GM23338 (cell line): Measurements from ENCODE around the gene ESRP2. TPM values are rescaled to one million over a fixed set of nuclear protein-coding genes. Genes with fewer than 3 reads are reported as not detected.

Source experiments
- ATAC-seq: fragments of 200-7000 bp; cut with Tn5 transposase; 3 replicates; pipeline ENCODE4 v1.9.1; 2020
- DNase-seq: peaks from one replicate; pipeline ENCODE4 v3.0.0-alpha.2; 2015; ENCODE audit warnings: low spot score
- H2AFZ ChIP-seq: fragments of 200-600 bp; sonication (generic); 2 replicates; pipeline ENCODE4 v1.8.0; 2016; ENCODE audit warnings: antibody characterized with exemption, mild to moderate bottlenecking, moderate library complexity
- H3F3A ChIP-seq: fragments of 200-600 bp; sonication (generic); replicated peaks from 2 replicates; pipeline ENCODE4 v1.8.0; 2017; ENCODE audit warnings: antibody characterized with exemption, mixed run types, low read depth
- H3K27ac ChIP-seq: fragments of 200-600 bp; sonication (generic); 2 replicates; pipeline ENCODE4 v1.6.1; 2016; ENCODE audit warnings: low read depth
- H3K27me3 ChIP-seq: fragments of 200-600 bp; sonication (generic); 2 replicates; pipeline ENCODE4 v1.8.0; 2016; ENCODE audit warnings: mild to moderate bottlenecking, mixed run types, moderate library complexity; ENCODE audit not compliant: insufficient read depth
- H3K36me3 ChIP-seq: fragments of 200-600 bp; sonication (generic); 2 replicates; pipeline ENCODE4 v1.8.0; 2016; ENCODE audit warnings: mild to moderate bottlenecking; ENCODE audit not compliant: insufficient read depth
- H3K4me1 ChIP-seq: fragments of 200-600 bp; sonication (generic); 2 replicates; pipeline ENCODE4 v1.8.0; 2016; ENCODE audit warnings: mild to moderate bottlenecking, moderate library complexity; ENCODE audit not compliant: insufficient read depth
- H3K4me2 ChIP-seq: fragments of 200-600 bp; sonication (generic); 2 replicates; pipeline ENCODE4 v1.7.1; 2017; ENCODE audit warnings: mixed run types
- H3K4me3 ChIP-seq: fragments of 200-600 bp; sonication (generic); 2 replicates; pipeline ENCODE4 v1.6.1; 2016; ENCODE audit warnings: mixed run types
- H3K79me2 ChIP-seq: fragments of 200-600 bp; sonication (generic); replicated peaks from 2 replicates; pipeline ENCODE4 v1.8.0; 2017; ENCODE audit warnings: mild to moderate bottlenecking; ENCODE audit not compliant: insufficient read depth
- H3K9me2 ChIP-seq: fragments of 200-600 bp; sonication (generic); 2 replicates; pipeline ENCODE4 v1.8.0; 2017; ENCODE audit not compliant: insufficient read depth
- H4K20me1 ChIP-seq: fragments of 200-600 bp; sonication (generic); replicated peaks from 2 replicates; pipeline ENCODE4 v1.8.0; 2017; ENCODE audit warnings: mild to moderate bottlenecking; ENCODE audit not compliant: insufficient read depth
- H3K27ac Mint-ChIP-seq: 2 replicates; pipeline ENCODE4 v1.8.0; 2020; ENCODE audit warnings: inconsistent platforms, mild to moderate bottlenecking, moderate library complexity, mixed read lengths
- H3K27me3 Mint-ChIP-seq: 3 replicates; pipeline ENCODE4 v1.8.0; 2022; ENCODE audit warnings: low read depth, mild to moderate bottlenecking, moderate library complexity, mixed read lengths, inconsistent platforms; ENCODE audit not compliant: insufficient read depth, poor library complexity
- H3K36me3 Mint-ChIP-seq: 3 replicates; pipeline ENCODE4 v1.8.0; 2021; ENCODE audit warnings: low read depth, mild to moderate bottlenecking, inconsistent platforms, moderate library complexity, mixed read lengths
- H3K4me1 Mint-ChIP-seq: 3 replicates; pipeline ENCODE4 v1.8.0; 2020; ENCODE audit warnings: mild to moderate bottlenecking, inconsistent platforms, mixed read lengths
- H3K4me3 Mint-ChIP-seq: 3 replicates; pipeline ENCODE4 v1.8.0; 2021; ENCODE audit warnings: moderate library complexity, mild to moderate bottlenecking, inconsistent platforms, mixed read lengths
- H3K9me3 Mint-ChIP-seq: 3 replicates; pipeline ENCODE4 v1.8.0; 2020; ENCODE audit warnings: moderate library complexity, mild to moderate bottlenecking, inconsistent platforms, mixed read lengths
- CREB1 ChIP-seq: fragments of 250-450 bp; sonication (Bioruptor Pico); IDR thresholded peaks from 2 replicates; pipeline ENCODE4 v1.5.0; 2020; ENCODE audit warnings: low read depth, mild to moderate bottlenecking, moderate library complexity
- ETS1 ChIP-seq: IDR thresholded peaks from 2 replicates; pipeline ENCODE4 v1.6.1; 2016; ENCODE audit warnings: antibody characterized with exemption
- EZH2 ChIP-seq: fragments of 200-600 bp; sonication (generic); IDR thresholded peaks from one replicate; pipeline ENCODE4 v1.8.0; 2017; ENCODE audit warnings: antibody characterized with exemption, mild to moderate bottlenecking, low read depth; ENCODE audit not compliant: unreplicated experiment
- EZH2phosphoT487 ChIP-seq: fragments of 200-600 bp; sonication (generic); IDR thresholded peaks from one replicate; pipeline ENCODE4 v1.8.1; 2018; ENCODE audit warnings: antibody characterized with exemption; ENCODE audit not compliant: unreplicated experiment
- POLR2AphosphoS5 ChIP-seq: IDR thresholded peaks from 2 replicates; pipeline ENCODE4 v1.6.1; 2016; ENCODE audit warnings: antibody characterized with exemption, low read depth
- STAT1 ChIP-seq: IDR thresholded peaks from one replicate; pipeline ENCODE4 v1.6.1; 2016; ENCODE audit warnings: antibody characterized with exemption; ENCODE audit not compliant: unreplicated experiment
- ZNF331 ChIP-seq: fragments of 250-450 bp; sonication (Bioruptor Pico); IDR thresholded peaks from 2 replicates; pipeline ENCODE4 v1.5.0; 2020; ENCODE audit warnings: low read depth, mild to moderate bottlenecking, moderate library complexity
- ZNF462 ChIP-seq: fragments of 250-450 bp; sonication (Bioruptor Pico); IDR thresholded peaks from 2 replicates; pipeline ENCODE4 v1.5.0; 2020; ENCODE audit warnings: mild to moderate bottlenecking, moderate library complexity
- polyA plus RNA-seq: library from polyadenylated mRNA; unstranded; fragments of >200 nt; fragmentation: Nextera tagmentation; extraction: Ambion mirVana; gene quantifications from 2 replicates; pipeline ENCODE4 v1.2.1, GENCODE V29; 2016
- total RNA-seq: library from RNA; depleted of rRNA; stranded (reverse); fragments of >200 nt; shearing (Covaris generic); gene quantifications from 2 replicates; pipeline ENCODE4 v1.2.3, GENCODE V29; 2014
- TF ChIP-seq, protein P1 (sequence below): IDR thresholded peaks from one replicate; pipeline ENCODE4 v1.6.1; 2018; ENCODE audit warnings: antibody characterized with exemption; ENCODE audit not compliant: unreplicated experiment

Gene ESRP2
- total and polyA plus RNA-seq, 2 experiments from 2014 or later = 16.2 to 44.0 TPM

DNA sequence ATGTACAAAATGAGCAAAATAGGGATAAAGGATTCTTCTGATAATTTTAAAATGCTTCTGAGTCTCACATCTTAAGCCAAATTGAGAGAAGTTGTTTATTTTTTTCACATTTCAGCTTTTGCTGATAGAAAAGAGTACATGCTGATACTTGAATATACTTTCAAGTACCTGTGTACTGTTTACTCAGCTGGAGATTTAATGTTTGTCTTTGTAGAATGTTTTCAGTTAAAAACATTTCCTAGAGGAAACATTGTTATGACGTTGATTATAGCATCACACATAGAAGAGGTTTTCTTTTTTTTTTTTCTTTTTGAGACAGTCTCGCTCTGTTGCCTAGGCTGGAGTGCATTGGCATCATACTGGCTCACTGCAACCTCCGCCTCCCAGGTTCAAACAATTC is 19.7 kb downstream of the ESRP2 start (continued):
- no peak for TF ChIP-seq EZH2
- no peak for TF ChIP-seq STAT1
- no peak for TF ChIP-seq EZH2phosphoT487
- TF ChIP-seq ETS1 = no peak
- TF ChIP-seq CREB1 (CRISPR knock-in tag) = no peak
- TF ChIP-seq ZNF331 (CRISPR knock-in tag) = no peak
- TF ChIP-seq, protein P1, sequence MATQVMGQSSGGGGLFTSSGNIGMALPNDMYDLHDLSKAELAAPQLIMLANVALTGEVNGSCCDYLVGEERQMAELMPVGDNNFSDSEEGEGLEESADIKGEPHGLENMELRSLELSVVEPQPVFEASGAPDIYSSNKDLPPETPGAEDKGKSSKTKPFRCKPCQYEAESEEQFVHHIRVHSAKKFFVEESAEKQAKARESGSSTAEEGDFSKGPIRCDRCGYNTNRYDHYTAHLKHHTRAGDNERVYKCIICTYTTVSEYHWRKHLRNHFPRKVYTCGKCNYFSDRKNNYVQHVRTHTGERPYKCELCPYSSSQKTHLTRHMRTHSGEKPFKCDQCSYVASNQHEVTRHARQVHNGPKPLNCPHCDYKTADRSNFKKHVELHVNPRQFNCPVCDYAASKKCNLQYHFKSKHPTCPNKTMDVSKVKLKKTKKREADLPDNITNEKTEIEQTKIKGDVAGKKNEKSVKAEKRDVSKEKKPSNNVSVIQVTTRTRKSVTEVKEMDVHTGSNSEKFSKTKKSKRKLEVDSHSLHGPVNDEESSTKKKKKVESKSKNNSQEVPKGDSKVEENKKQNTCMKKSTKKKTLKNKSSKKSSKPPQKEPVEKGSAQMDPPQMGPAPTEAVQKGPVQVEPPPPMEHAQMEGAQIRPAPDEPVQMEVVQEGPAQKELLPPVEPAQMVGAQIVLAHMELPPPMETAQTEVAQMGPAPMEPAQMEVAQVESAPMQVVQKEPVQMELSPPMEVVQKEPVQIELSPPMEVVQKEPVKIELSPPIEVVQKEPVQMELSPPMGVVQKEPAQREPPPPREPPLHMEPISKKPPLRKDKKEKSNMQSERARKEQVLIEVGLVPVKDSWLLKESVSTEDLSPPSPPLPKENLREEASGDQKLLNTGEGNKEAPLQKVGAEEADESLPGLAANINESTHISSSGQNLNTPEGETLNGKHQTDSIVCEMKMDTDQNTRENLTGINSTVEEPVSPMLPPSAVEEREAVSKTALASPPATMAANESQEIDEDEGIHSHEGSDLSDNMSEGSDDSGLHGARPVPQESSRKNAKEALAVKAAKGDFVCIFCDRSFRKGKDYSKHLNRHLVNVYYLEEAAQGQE = no peak

DNA sequence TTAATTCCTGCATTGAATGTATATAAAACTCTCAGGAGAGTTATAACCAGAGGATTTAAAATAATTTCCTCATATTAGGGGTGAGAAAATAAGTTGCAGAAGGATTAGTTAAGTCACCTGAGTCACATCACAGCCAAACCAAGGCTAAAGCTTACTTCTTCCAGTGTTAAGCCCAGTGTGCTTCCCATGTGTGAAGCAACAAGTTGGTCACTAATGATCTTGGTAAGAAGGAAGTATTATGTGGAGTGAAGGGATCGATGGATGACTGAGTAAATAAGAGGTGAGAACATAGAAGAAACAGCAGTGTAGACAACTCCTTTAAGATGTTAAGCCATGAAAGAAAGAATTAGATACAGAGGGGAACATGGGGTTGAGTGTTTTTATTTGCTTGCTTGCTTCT is 20.6 kb downstream of the ESRP2 start:
- Histone ChIP-seq H3F3A (no peaks in the 10 kb centered on the region), H3K9me2 (no peaks in the 10 kb centered on the region), H3K27me3 (no peaks in the 10 kb centered on the region), H3K36me3 (no peaks in the 10 kb centered on the region), H2AFZ (no peak overlapping the region), H3K4me2 (no peak overlapping the region), H3K27ac (no peak overlapping the region; the same call in 1 of the 2 replicates), H3K4me3 (no peak overlapping the region), H4K20me1 (no peaks in the 10 kb centered on the region), H3K79me2 (peaks cover 5% of the 10 kb centered on the region; the same call in 1 of the 2 replicates), H3K4me1 (no peaks in the 10 kb centered on the region)
- Mint-ChIP-seq H3K36me3 (no peaks in the 10 kb centered on the region), H3K4me1 (peaks cover 6% of the 10 kb centered on the region; the same call in 2 of the 3 replicates), H3K9me3 (no peaks in the 10 kb centered on the region), H3K27me3 (no peaks in the 10 kb centered on the region), H3K27ac (no peak overlapping the region), H3K4me3 (no peak overlapping the region)
- ATAC-seq = no peak
- no peak for DNase-seq
- TF ChIP-seq ZNF462 (no peak), EZH2phosphoT487 (no peak), POLR2AphosphoS5 (no peak), ZNF331 (CRISPR knock-in tag) (no peak), ETS1 (no peak)
- TF ChIP-seq, protein P1 = no peak
